Measurements from ENCODE around the gene KRT7.
A peak's percentile ranks its signal among the peaks of the same experiment; 100 is the strongest.

Gene KRT7

GRCh38 chr12:52232674-52233461 lies at the start of gene KRT7:
Gene KRT7 (plus strand): TSS chr12:52233243. CDS start chr12:52233297, 54 bp downstream.
- no peak for DNase-seq

- no peak for DNase-seq
Measured at GRCh38 chr12:52183544-52183910, 49.5 kb upstream of the KRT7 start.

- no peak for DNase-seq
Measured at GRCh38 chr12:52183971-52184370, 49.1 kb upstream of the KRT7 start.

- DNase-seq: no peak
Measured at GRCh38 chr12:52184813-52185212, 48.2 kb upstream of the KRT7 start.

- DNase-seq: no peak
Measured at GRCh38 chr12:52185400-52185967, 47.6 kb upstream of the KRT7 start.

- no peak for DNase-seq
Measured at GRCh38 chr12:52186118-52186840, 46.8 kb upstream of the KRT7 start.

GRCh38 chr12:52187206-52187605 lies 45.8 kb upstream of the KRT7 start:
- no peak for DNase-seq

GRCh38 chr12:52187640-52188039 lies 45.4 kb upstream of the KRT7 start:
- no peak for DNase-seq

- no peak for DNase-seq
Measured at GRCh38 chr12:52188658-52189057, 44.4 kb upstream of the KRT7 start.

- DNase-seq: no peak
Measured at GRCh38 chr12:52189376-52190174, 43.5 kb upstream of the KRT7 start.

GRCh38 chr12:52190860-52191729 lies 41.9 kb upstream of the KRT7 start:
- no peak for DNase-seq

GRCh38 chr12:52191841-52192791 lies 40.9 kb upstream of the KRT7 start, which contains the start of gene KRT80:
Gene KRT80 (minus strand): TSS chr12:52192014. CDS start chr12:52191902, 112 bp downstream.
- DNase-seq: peak; percentile 69

GRCh38 chr12:52193532-52193931 lies 39.5 kb upstream of the KRT7 start:
- no peak for DNase-seq

- DNase-seq: no peak
Measured at GRCh38 chr12:52193991-52194390, 39.1 kb upstream of the KRT7 start.

- DNase-seq: no peak
Measured at GRCh38 chr12:52195065-52195730, 37.8 kb upstream of the KRT7 start.

- no peak for DNase-seq
Measured at GRCh38 chr12:52197371-52198231, 35.4 kb upstream of the KRT7 start.

- no peak for DNase-seq
Measured at GRCh38 chr12:52198454-52199215, 34.4 kb upstream of the KRT7 start.

GRCh38 chr12:52199294-52199919 lies 33.6 kb upstream of the KRT7 start:
- DNase-seq: no peak

Measured in DMS79 (cell line).